22Rv1 (cell line): ENCODE results near the gene SREBF1.

Experiments used
- ZFX ChIP-seq: fragments of 450-650 bp; IDR thresholded peaks from 2 replicates; pipeline ENCODE4 v1.6.1; 2017; ENCODE audit warnings: antibody characterized with exemption, borderline replicate concordance
- TF ChIP-seq, protein P1 (sequence below): fragments of 450-650 bp; IDR thresholded peaks from 2 replicates; pipeline ENCODE4 v1.5.1; 2017; ENCODE audit warnings: mild to moderate bottlenecking

DNA sequence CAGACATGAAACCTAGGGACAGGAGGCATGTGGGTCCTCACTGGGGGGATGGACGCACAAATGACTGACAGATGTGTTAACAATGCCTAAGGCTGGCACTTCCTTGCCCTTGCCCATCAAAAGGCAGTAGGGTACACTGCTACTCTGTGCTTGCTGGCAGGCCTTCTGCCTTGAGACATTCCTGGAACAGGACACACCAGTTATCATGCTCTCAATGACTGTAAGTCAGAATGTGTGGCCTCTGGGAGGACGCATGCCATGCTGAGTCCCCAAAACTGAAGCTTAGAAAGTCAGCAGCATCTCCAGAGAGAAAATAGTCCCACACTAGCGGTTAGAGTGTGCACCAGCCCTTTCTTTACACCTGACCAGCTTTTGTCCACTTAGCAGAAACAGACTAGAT lies 16.1 kb upstream of the SREBF1 start:
- TF ChIP-seq ZFX, result no peak
- TF ChIP-seq, protein P1, sequence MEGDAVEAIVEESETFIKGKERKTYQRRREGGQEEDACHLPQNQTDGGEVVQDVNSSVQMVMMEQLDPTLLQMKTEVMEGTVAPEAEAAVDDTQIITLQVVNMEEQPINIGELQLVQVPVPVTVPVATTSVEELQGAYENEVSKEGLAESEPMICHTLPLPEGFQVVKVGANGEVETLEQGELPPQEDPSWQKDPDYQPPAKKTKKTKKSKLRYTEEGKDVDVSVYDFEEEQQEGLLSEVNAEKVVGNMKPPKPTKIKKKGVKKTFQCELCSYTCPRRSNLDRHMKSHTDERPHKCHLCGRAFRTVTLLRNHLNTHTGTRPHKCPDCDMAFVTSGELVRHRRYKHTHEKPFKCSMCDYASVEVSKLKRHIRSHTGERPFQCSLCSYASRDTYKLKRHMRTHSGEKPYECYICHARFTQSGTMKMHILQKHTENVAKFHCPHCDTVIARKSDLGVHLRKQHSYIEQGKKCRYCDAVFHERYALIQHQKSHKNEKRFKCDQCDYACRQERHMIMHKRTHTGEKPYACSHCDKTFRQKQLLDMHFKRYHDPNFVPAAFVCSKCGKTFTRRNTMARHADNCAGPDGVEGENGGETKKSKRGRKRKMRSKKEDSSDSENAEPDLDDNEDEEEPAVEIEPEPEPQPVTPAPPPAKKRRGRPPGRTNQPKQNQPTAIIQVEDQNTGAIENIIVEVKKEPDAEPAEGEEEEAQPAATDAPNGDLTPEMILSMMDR, result no peak
